SK-N-SH (cell line): Measurements from ENCODE around the gene GPANK1. TPM values are rescaled to one million over a fixed set of nuclear protein-coding genes. Genes with fewer than 3 reads are reported as not detected.

Experiments
- CTCF ChIA-PET: fragments of 300-600, 350-600 bp; formaldehyde crosslinking; extraction: SDS; loops from one replicate; lab custom pipeline; 2021; lab: Yijun Ruan, JAX
- POLR2A ChIA-PET: fragments of 350-600 bp; sonication (Branson Sonifier 250); formaldehyde crosslinking; extraction: SDS; loops from one replicate; lab custom pipeline; 2020; ENCODE audit warnings: antibody characterized with exemption, inconsistent platforms; lab: Yijun Ruan, JAX
- DNase-seq: peaks from one replicate; pipeline ENCODE4 v3.0.0; 2012
- H2AFZ ChIP-seq: fragments of 200-600 bp; sonication (generic); 2 replicates; pipeline ENCODE4 v1.8.1; 2016; ENCODE audit warnings: antibody characterized with exemption, mild to moderate bottlenecking, low read depth
- H3F3A ChIP-seq: fragments of 200-600 bp; sonication (generic); replicated peaks from 2 replicates; pipeline ENCODE3; 2016; ENCODE audit warnings: antibody characterized with exemption, mild to moderate bottlenecking; ENCODE audit not compliant: insufficient read depth
- H3K27ac ChIP-seq, 2 experiments: fragments of 200-500 bp in 1 of 2; fragments of 200-600 bp in 1 of 2; sonication (Bioruptor generic) in 1 of 2; sonication (generic), shearing (Covaris generic) in 1 of 2; 2 replicates each; pipeline versions ENCODE4 v1.5.1 to v1.6.1; 2014 to 2016; ENCODE audit warnings: low read depth in 2 of 2, inconsistent platforms in 1 of 2, low read length in 1 of 2, mild to moderate bottlenecking in 1 of 2, mixed read lengths in 1 of 2
- H3K27me3 ChIP-seq: fragments of 200-600 bp; sonication (generic), shearing (Covaris generic); 2 replicates; pipeline ENCODE4 v1.6.1; 2016; ENCODE audit warnings: mixed run types; ENCODE audit not compliant: insufficient read depth
- H3K36me3 ChIP-seq, 2 experiments: fragments of 200-500 bp in 1 of 2; fragments of 200-600 bp in 1 of 2; sonication (Bioruptor generic) in 1 of 2; sonication (generic) in 1 of 2; replicated peaks in 1 of 2; 2 replicates each; pipeline versions ENCODE3 to v1.5.1; 2014 to 2016; ENCODE audit warnings: low read length in 1 of 2, mild to moderate bottlenecking in 1 of 2; ENCODE audit not compliant: insufficient read depth in 2 of 2, control insufficient read depth in 1 of 2
- H3K4me1 ChIP-seq, 2 experiments: fragments of 200-500 bp in 1 of 2; fragments of 200-600 bp in 1 of 2; sonication (Bioruptor generic) in 1 of 2; sonication (generic), shearing (Covaris generic) in 1 of 2; 2 replicates each; pipeline versions ENCODE4 v1.5.1 to v1.6.1; 2014 to 2016; ENCODE audit warnings: low read depth in 1 of 2, low read length in 1 of 2, mixed run types in 1 of 2; ENCODE audit not compliant: insufficient read depth in 2 of 2, control insufficient read depth in 1 of 2
- H3K4me2 ChIP-seq: fragments of 200-600 bp; sonication (generic), shearing (Covaris generic); 2 replicates; pipeline ENCODE4 v1.6.1; 2017; ENCODE audit warnings: mixed run types
- H3K4me3 ChIP-seq, 2 experiments: fragments of 200-500 bp in 1 of 2; fragments of 200-600 bp in 1 of 2; sonication (Bioruptor generic) in 1 of 2; sonication (generic), shearing (Covaris generic) in 1 of 2; 2 replicates each; pipeline versions ENCODE4 v1.5.1 to v1.8.1; 2014 to 2016; ENCODE audit warnings: low read depth in 2 of 2, inconsistent platforms in 1 of 2, low read length in 1 of 2, mild to moderate bottlenecking in 1 of 2, mixed read lengths in 1 of 2, moderate library complexity in 1 of 2
- H3K79me2 ChIP-seq: fragments of 200-600 bp; sonication (generic); 2 replicates; pipeline ENCODE4 v1.8.1; 2017; ENCODE audit warnings: mild to moderate bottlenecking; ENCODE audit not compliant: insufficient read depth
- H3K9ac ChIP-seq: fragments of 200-600 bp; sonication (generic); 2 replicates; pipeline ENCODE4 v1.6.1; 2017; ENCODE audit warnings: mixed run types
- H3K9me2 ChIP-seq: fragments of 200-600 bp; sonication (generic); 2 replicates; pipeline ENCODE4 v1.6.1; 2017; ENCODE audit warnings: mixed run types
- H3K9me3 ChIP-seq: fragments of 200-600 bp; sonication (generic); 2 replicates; pipeline ENCODE4 v1.6.1; 2017; ENCODE audit warnings: mixed run types, mild to moderate bottlenecking, moderate library complexity
- H4K20me1 ChIP-seq: fragments of 200-600 bp; sonication (generic); 2 replicates; pipeline ENCODE4 v1.6.1; 2017; ENCODE audit warnings: mild to moderate bottlenecking, mixed run types; ENCODE audit not compliant: insufficient read depth
- EZH2phosphoT487 ChIP-seq: fragments of 200-600 bp; sonication (generic); IDR thresholded peaks from 2 replicates; pipeline ENCODE4 v1.6.1; 2017; ENCODE audit warnings: low read depth, mixed run types, mild to moderate bottlenecking, antibody characterized with exemption, moderate library complexity, borderline replicate concordance
- FOSL2 ChIP-seq: IDR thresholded peaks from 2 replicates; pipeline ENCODE4 v1.4.0; 2012; ENCODE audit warnings: low read depth, mild to moderate bottlenecking, moderate library complexity, borderline replicate concordance
- FOXJ3 ChIP-seq: sonication (generic); formaldehyde crosslinking; IDR thresholded peaks from 2 replicates; pipeline ENCODE4 v1.5.1; 2020; ENCODE audit warnings: mild to moderate bottlenecking, missing genetic modification reagents
- FOXM1 ChIP-seq: IDR thresholded peaks from 2 replicates; pipeline ENCODE4 v1.4.0; 2012; ENCODE audit warnings: low read depth, mild to moderate bottlenecking
- GABPA ChIP-seq: IDR thresholded peaks from 2 replicates; pipeline ENCODE4 v1.4.0; 2012; ENCODE audit warnings: low read depth, mild to moderate bottlenecking
- GATA2 ChIP-seq: sonication (generic); formaldehyde crosslinking; IDR thresholded peaks from 2 replicates; pipeline ENCODE4 v1.5.0; 2020; ENCODE audit warnings: mild to moderate bottlenecking, missing genetic modification reagents
- JUND ChIP-seq: IDR thresholded peaks from 2 replicates; pipeline ENCODE4 v1.4.0; 2012
- MEF2A ChIP-seq: IDR thresholded peaks from 2 replicates; pipeline ENCODE4 v1.4.0; 2012; ENCODE audit warnings: low read depth, borderline replicate concordance
- NFIC ChIP-seq: IDR thresholded peaks from 2 replicates; pipeline ENCODE4 v1.4.0; 2012; ENCODE audit warnings: borderline replicate concordance
- NRF1 ChIP-seq: IDR thresholded peaks from 2 replicates; pipeline ENCODE4 v1.6.1; 2012; ENCODE audit warnings: low read depth, mild to moderate bottlenecking, low read length
- RCOR1 ChIP-seq: fragments of 150-350 bp; IDR thresholded peaks from 2 replicates; pipeline ENCODE4 v1.6.1; 2017; ENCODE audit warnings: antibody characterized with exemption, low read length
- RFX5 ChIP-seq: IDR thresholded peaks from 2 replicates; pipeline ENCODE4 v1.6.1; 2012; ENCODE audit warnings: mild to moderate bottlenecking, improper control_type of control experiment, low read length
- SMC3 ChIP-seq: IDR thresholded peaks from 2 replicates; pipeline ENCODE4 v1.6.1; 2012; ENCODE audit warnings: low read depth, low read length, improper control_type of control experiment
- TAF1 ChIP-seq: IDR thresholded peaks from 2 replicates; pipeline ENCODE4 v1.6.1; 2012; ENCODE audit warnings: low read depth, mild to moderate bottlenecking, low read length, moderate library complexity, borderline replicate concordance
- TCF12 ChIP-seq: IDR thresholded peaks from 2 replicates; pipeline ENCODE4 v1.4.0; 2012
- TEAD4 ChIP-seq: IDR thresholded peaks from 2 replicates; pipeline ENCODE4 v1.4.0; 2012; ENCODE audit warnings: mild to moderate bottlenecking, borderline replicate concordance; ENCODE audit not compliant: insufficient read depth
- WGBS: methylation state at CpG from one replicate; pipeline ENCODE4 v1.1.6; 2017; ENCODE audit warnings: low lambda C conversion rate; 5-methylcytosine and 5-hydroxymethylcytosine counted together
- polyA plus RNA-seq, 3 experiments: library from polyadenylated mRNA; depleted of rRNA; stranded (reverse); fragments of >200 nt; gene quantifications; 2 replicates each; pipeline ENCODE4 v1.2.3, GENCODE V29; 2012
- TF ChIP-seq, protein P1 (sequence below): fragments of 150-350 bp; IDR thresholded peaks from 2 replicates; pipeline ENCODE4 v1.6.1; 2017; ENCODE audit warnings: antibody characterized with exemption, low read length, low read depth, borderline replicate concordance
- TF ChIP-seq, protein P2 (sequence below): IDR thresholded peaks from 2 replicates; pipeline ENCODE4; 2012

The GPANK1 gene
- polyA plus RNA-seq, 1 of the 3 experiments (the other 2 are of a cell fraction), result 19.1 TPM

DNA sequence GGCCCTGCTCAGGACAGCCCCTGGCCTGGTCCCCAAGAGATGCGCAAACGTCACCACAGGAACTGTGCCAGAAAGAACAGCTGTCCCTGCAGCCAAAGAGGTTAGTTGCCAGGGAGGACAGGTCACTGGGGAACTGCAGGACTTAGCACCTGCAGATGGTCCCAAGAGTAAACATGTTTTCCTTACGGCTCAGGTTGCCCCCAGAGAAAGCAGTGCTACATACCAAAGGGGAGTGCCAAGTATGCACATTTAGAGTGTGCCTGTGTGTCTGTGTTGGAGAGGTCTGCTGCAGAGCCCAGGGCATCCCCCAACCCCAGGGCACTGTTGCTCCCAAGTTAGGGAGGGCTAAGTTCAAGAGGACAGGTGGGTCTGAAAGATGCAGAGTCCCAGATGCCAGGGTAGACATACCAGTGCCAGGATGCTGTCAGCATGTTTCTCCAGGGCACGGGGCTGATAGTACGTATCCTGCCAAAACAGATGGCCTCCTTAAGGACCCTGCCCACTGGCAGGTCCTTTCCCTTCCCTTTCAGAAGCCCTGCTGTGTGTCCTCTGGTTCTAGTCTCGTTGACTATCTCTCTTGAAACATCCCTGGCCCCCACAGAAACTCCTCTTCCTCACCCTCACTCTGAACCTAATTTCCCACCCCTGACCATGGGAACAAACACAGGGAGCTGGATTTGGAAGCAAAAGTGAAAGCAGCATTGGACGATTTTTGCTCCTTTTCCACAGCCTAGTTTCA lies 37.0 kb upstream of the GPANK1 start:
- Histone ChIP-seq H3K79me2 (peaks cover 36% of the 10 kb centered on the region), H2AFZ (peak overlapping the region; percentile 91), H4K20me1 (no peaks in the 10 kb centered on the region), H3K9me2 (no peaks in the 10 kb centered on the region), H3K9me3 (no peaks in the 10 kb centered on the region), H3K4me3 (peak overlapping the region; percentile 81 to 98), H3F3A (peaks cover 12% of the 10 kb centered on the region), H3K9ac (peak overlapping the region; percentile 95), H3K4me1 (peaks cover 0 to 15% of the 10 kb centered on the region in 2 experiments; a peak in 2 of 4 replicates), H3K27me3 (no peaks in the 10 kb centered on the region), H3K36me3 (peaks cover under 1 to 17% of the 10 kb centered on the region in 2 experiments), H3K4me2 (peak overlapping the region; percentile 97), H3K27ac (peak overlapping the region; percentile 87 to 89; a peak in 3 of 4 replicates)
- DNase-seq, result peak; percentile 60
- ChIA-PET POLR2A (interaction anchor here (1.1 to 1.8 kb wide), 3 partner anchors 7 to 128 kb away, joined by 3 to 7 read pairs (median 3); partner anchors contain the start of gene HSPA1B), CTCF (interaction anchor here (0.7 to 1.7 kb wide), 3 partner anchors 11 to 125 kb away, joined by 3 to 5 read pairs (median 3); partner anchors contain the start of gene MSH5)
- WGBS, result 43% methylated on average over 6 of the region's 7 CpGs
- TF ChIP-seq FOXJ3 (CRISPR knock-in tag), result no peak
- TF ChIP-seq SMC3, result no peak
- TF ChIP-seq NFIC, result no peak

DNA sequence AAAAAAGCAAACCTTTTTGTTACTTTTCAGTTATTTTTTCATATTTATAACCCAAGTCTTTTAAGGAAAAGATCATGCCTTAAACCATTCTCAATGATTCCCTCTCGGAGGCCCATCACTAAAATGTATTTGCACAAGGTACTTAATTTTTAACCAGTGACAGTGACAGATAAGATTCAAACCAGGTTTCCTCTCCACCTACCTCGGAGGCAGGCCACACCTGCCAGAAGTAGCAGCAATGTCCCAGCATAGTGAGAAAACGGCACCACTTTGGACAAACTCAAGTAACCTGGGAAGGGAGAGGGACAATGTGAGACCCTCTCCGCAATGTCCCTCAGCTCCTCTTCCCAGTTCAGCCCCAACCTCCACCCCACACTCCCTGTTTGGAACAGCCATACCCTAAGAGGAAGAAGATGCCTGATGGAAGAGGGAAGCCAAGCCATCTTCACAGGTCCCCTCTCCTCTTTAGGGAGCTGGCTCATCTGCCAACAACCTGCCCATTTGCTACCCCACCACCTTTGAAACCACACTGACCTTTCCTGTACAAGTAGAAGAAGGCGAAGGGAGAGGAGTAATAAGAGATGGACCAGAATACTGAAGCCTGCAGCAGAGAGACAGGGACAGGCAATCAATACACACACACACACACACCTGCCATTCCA lies 36.1 kb upstream of the GPANK1 start:
- Histone ChIP-seq H2AFZ (no peak overlapping the region), H3K79me2 (peaks cover 36% of the 10 kb centered on the region), H3K4me3 (0 out of 4 replicates have a peak overlapping the region, but pooled peaks of 1 of the 2 experiments have one; percentile 6), H3K36me3 (peaks cover 4 to 21% of the 10 kb centered on the region in 2 experiments), H3K9me2 (no peaks in the 10 kb centered on the region), H3F3A (peaks cover 10% of the 10 kb centered on the region), H3K9me3 (no peaks in the 10 kb centered on the region), H3K27ac (no peak overlapping the region), H3K4me2 (peak overlapping the region; percentile 97), H3K9ac (no peak overlapping the region), H3K4me1 (peaks cover 0 to 15% of the 10 kb centered on the region in 2 experiments; a peak in 2 of 4 replicates), H4K20me1 (no peaks in the 10 kb centered on the region), H3K27me3 (no peaks in the 10 kb centered on the region)
- TF ChIP-seq NRF1, result no peak
- no peak for TF ChIP-seq GATA2 (CRISPR knock-in tag)
- no peak for TF ChIP-seq RCOR1
- no peak for TF ChIP-seq TCF12
- CTCF ChIA-PET, result interaction anchor here (1.8 to 2.1 kb wide), 2 partner anchors 10 to 129 kb away, joined by 6 to 8 read pairs; no protein-coding TSS in a partner anchor
- WGBS, result 84% methylated on average over 5 of the region's 5 CpGs
- no peak for DNase-seq
- POLR2A ChIA-PET, result no interaction called here

DNA sequence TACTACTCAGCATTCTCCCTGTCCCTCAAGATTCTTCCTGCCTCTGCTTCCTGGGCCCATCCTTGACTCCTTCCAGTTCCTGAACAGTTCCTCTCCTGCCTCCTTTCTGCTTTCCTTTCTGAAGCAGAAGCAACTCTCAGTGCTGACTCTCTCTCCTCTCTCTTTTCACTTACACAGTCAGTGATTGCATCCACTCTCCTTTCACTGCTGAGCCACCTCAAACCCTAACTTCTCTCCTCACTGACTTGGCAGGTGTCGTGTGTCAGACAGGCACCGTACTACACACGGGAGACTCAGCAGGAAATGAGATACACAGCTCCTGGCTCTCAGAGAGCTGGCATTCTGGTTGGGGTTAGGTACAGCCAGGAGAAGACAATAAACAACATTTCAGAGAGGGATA lies 32.8 kb upstream of the GPANK1 start:
- ChIA-PET POLR2A (no interaction called here), CTCF (interaction anchor here (0.7 kb wide), 1 partner anchor 201 kb away, joined by 3 read pairs; no protein-coding TSS in a partner anchor)
- Histone ChIP-seq H3K4me2 (no peak overlapping the region), H3K4me1 (peaks cover 0 to 15% of the 10 kb centered on the region in 2 experiments; a peak in 2 of 4 replicates), H3K4me3 (no peak overlapping the region), H3K79me2 (peaks cover 33% of the 10 kb centered on the region), H3K9me2 (no peaks in the 10 kb centered on the region), H3K36me3 (peaks cover 13 to 31% of the 10 kb centered on the region in 2 experiments), H3K9ac (no peak overlapping the region), H3K27ac (no peak overlapping the region), H3F3A (no peaks in the 10 kb centered on the region), H3K9me3 (no peaks in the 10 kb centered on the region), H3K27me3 (no peaks in the 10 kb centered on the region), H2AFZ (no peak overlapping the region), H4K20me1 (no peaks in the 10 kb centered on the region)
- WGBS, result 71% methylated on average over 3 of the region's 3 CpGs
- DNase-seq, result no peak
- TF ChIP-seq, protein P1, sequence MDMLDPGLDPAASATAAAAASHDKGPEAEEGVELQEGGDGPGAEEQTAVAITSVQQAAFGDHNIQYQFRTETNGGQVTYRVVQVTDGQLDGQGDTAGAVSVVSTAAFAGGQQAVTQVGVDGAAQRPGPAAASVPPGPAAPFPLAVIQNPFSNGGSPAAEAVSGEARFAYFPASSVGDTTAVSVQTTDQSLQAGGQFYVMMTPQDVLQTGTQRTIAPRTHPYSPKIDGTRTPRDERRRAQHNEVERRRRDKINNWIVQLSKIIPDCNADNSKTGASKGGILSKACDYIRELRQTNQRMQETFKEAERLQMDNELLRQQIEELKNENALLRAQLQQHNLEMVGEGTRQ, result no peak
- TF ChIP-seq FOXM1, result no peak
- TF ChIP-seq, protein P2, sequence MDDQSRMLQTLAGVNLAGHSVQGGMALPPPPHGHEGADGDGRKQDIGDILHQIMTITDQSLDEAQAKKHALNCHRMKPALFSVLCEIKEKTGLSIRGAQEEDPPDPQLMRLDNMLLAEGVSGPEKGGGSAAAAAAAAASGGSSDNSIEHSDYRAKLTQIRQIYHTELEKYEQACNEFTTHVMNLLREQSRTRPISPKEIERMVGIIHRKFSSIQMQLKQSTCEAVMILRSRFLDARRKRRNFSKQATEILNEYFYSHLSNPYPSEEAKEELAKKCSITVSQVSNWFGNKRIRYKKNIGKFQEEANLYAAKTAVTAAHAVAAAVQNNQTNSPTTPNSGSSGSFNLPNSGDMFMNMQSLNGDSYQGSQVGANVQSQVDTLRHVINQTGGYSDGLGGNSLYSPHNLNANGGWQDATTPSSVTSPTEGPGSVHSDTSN, result no peak
- TF ChIP-seq NRF1, result no peak
- no peak for TF ChIP-seq FOSL2
- no peak for TF ChIP-seq MEF2A
- TF ChIP-seq JUND, result no peak
- TF ChIP-seq TAF1, result no peak
- TF ChIP-seq GABPA, result no peak
- TF ChIP-seq EZH2phosphoT487, result no peak
- TF ChIP-seq NFIC, result no peak
- no peak for TF ChIP-seq RFX5
- no peak for TF ChIP-seq TEAD4
- no peak for TF ChIP-seq SMC3
- no peak for TF ChIP-seq GATA2 (CRISPR knock-in tag)
- no peak for TF ChIP-seq TCF12
